GM21390 (cell line): ENCODE results near the gene RAPGEF4.
"Not testable (repeated sequence)": the region's sequence is repeated elsewhere in the genome, so short reads cannot be mapped to it uniquely, and the experiment has no call there.

Experiments used
- ATAC-seq: cut with Tn5 transposase; IDR thresholded peaks from one replicate; pipeline ENCODE4 v1.9.1; 2021; ENCODE audit not compliant: unreplicated experiment

The RAPGEF4 gene

DNA sequence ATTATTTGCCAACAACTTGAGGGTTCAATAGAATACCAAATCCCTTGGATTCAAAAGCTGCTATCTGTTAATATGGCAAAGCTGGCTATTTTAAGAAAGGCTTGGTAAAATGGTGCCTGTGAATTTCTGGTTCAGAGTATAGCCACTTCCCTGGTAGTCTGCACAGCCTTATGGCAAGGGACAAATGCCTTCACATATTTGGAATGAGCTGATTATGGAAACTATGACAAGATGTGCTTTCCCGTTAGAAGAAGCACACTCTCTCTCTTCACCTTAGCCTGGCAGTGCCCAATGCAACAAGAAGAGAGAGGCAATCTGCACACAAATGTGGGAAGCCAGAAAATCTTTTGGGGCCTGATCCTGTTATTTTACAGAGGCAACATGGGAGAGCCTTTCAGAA is 292.5 kb downstream of the RAPGEF4 start:
- no peak for ATAC-seq

DNA sequence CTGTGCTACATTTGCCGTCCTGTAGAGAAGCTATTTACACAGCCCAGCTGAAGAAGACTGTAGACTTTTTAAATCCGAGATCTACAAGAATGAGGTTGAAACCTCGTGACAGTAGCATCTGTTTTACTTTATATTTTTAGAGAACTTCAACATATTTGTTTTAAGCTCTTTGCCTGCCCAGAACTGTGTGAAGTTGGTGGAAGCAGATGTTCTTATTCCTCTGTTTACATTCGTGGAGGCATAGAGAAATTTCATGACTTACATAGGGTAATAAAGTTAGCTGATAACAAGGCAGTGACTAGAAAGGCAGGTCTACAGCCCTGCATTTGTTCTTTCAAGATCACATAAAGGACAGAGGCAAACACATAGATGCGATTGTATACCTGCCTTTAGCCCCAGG is 293.0 kb downstream of the RAPGEF4 start:
- ATAC-seq: no peak

DNA sequence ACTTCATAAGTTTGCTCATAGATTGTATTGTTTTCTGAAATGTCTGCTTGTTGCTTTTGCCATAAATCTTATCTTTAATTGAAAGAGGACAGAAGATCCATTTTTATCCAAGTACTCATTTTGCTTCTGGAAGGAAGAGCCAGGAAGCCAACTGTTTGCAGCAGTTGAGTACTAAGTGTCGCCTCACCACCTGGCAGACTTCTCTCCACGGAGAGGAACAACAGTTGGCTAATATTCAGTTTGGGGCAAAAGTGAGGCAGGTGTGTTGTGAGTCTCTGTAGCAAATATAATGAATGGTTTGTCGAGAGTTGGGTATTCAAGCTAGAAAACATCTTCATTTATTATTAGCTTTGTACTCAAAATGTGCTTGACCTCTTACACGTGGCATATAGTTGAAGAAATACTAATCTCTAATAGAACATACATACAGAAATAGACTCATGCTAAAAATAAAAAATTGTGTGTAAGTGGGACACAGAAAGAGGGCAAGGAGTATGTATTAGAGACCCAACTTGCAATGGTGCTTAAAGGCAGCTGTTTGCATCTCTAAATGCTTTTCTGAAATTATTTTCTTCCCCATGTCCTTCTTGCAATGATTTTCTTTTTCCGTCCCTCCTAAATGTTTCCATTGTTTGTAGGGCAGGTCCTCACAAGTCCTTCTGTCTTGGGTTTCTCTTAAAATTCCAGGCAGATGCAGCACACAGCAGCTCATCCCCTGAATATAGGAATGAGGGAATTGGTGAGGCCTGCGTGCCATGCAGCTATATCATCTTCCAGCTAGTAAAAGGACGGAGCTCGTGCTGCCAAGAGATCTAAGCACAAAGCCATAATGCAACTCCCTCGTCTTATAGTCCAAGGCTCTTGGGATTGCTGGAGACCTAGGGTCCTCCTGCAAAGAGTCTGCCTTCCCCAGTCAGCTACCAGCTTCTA is 295.2 kb downstream of the RAPGEF4 start:
- no peak for ATAC-seq

- no peak for ATAC-seq
Observed at GRCh38 chr2:173032032-173032431, 296.4 kb downstream of the RAPGEF4 start.

- no peak for ATAC-seq
Observed at GRCh38 chr2:173033084-173033483, 297.4 kb downstream of the RAPGEF4 start.

DNA sequence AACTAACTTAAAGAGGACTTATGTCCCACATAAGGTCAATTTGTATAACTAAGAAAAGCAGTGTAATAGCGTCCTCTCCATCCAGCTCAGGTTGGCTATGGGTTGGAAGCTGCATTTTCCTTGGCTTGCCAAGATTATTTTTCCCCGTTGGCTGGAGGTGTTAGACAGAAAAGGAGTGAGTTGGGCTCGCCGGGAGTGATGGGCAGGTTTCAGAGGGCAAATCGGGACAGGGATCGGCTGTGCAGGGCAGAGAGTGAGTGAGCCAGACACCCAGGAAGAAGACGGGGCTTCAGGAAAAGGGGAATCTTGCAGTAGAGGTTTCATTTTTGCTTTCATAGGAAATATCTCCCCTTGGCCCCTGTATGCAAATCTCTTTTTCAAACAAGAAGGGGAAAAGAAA is 298.5 kb downstream of the RAPGEF4 start:
- ATAC-seq: no peak

DNA sequence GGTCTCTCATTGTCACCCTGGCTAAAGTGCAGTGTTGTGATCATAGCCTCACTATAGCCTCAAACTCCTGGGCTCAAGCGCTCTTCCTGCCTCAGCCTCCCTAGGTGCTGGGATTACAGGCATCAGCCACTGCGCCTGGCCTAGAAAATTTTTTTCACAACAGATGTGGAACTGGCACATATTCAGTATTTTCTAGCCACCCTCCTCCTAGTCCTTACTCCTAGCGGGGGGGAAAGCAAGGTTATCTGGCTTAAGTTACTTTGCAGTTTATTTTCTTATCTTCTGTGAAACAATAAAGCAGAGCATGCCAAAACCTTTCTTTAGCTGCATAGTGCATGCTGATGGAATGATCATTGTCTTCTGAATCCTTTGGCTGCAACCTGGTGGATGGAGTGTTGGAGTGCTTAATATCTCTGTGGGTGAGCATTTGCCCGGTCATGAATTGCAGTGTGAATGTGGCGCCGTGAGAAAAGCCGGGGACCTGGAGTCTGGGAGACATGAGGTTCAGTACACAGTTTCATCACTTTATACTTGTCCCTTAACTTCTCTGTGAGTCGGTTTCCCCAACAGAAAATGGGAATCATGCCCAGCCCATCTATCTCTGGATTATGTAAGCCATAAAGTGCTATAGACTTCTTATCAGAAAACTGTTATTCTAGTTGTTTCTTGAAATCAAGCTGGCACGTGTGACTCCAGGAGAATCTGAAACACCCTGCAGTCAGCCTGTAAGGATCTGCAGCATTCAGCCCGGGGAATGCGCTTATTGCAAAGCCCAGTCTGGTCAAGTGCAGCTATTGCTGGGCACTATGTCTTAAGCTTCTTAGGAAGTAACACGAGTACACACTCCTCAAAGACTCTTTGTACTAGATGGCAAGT is 301.8 kb downstream of the RAPGEF4 start:
- ATAC-seq: no peak

- not testable (repeated sequence) for ATAC-seq
Observed at GRCh38 chr2:173038257-173038656, 302.6 kb downstream of the RAPGEF4 start.

DNA sequence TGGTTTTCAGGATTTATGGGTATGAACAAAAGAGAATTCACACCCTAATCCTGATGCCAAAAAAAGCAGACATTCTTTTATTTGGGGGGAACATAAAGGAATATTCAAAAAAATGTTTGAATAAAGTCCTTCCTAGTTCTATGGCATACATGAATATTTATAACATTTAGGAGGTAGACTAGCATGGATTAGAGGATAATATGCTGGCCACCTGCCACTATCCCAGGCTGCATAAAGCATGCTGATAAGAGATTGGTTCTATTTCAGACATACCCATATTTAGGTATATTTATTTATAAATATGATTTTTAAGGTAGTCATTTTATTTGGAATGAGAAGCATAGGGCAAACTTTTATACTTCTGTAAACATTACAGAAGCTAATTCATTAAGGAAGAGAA is 305.1 kb downstream of the RAPGEF4 start:
- ATAC-seq: no peak

GRCh38 chr2:173043476-173043875 is 307.8 kb downstream of the RAPGEF4 start:
- ATAC-seq: no peak

DNA sequence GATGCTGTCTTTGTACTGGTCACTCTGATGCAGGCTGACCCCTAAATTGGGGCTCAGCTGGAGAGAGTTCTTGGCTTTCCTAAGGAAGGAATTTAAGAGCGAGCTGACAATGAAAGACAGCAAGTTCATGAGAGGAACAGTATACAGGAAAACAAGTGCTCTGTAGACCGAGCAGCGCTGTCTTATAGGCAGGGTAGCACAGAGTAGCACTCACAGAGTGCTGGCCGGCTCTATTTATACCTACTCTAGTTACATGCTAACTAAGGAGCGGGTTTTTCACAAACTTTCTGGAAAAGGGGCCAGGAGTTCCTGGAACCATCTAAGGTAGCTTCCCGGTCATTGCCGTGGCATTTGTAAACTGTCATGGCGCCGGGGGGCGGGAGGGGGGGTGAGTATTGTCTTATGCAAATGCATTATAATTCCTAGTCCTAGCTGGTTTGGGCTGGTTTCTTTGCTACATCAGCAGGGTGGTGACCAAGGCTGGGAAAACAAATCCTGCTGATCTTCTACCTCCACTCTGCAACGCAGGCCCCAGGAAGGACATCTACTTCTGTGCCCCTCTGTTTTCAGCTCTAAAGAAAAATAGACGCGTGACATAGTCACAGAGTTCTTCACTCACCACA is 308.4 kb downstream of the RAPGEF4 start:
- ATAC-seq: no peak

GRCh38 chr2:173044686-173045085 is 309.0 kb downstream of the RAPGEF4 start:
- no peak for ATAC-seq

- ATAC-seq: no peak
Observed at GRCh38 chr2:173045181-173045580, 309.5 kb downstream of the RAPGEF4 start.

GRCh38 chr2:173048522-173048896 is 312.9 kb downstream of the RAPGEF4 start:
- no peak for ATAC-seq

- peak; percentile 76 for ATAC-seq
Observed at GRCh38 chr2:173048897-173049661, 313.4 kb downstream of the RAPGEF4 start.

DNA sequence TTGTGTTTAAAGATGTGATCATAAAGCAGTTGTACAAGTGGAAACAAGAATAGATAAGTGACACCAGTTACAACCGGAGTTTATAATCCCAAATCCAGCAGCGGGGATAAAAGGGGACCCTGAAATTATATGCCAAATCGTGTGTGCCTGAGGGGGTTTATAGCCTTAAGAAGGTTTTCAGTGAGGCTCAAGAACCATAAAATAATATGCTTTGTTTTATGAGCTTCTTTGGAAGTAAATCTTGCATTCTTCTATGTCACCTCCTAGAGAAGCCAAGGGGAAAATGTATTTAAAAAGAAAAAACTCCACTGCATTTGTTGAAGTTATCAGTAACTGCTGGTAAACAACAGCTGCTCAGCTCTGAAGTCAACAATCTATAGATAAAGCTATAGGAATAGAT is 314.2 kb downstream of the RAPGEF4 start:
- no peak for ATAC-seq

DNA sequence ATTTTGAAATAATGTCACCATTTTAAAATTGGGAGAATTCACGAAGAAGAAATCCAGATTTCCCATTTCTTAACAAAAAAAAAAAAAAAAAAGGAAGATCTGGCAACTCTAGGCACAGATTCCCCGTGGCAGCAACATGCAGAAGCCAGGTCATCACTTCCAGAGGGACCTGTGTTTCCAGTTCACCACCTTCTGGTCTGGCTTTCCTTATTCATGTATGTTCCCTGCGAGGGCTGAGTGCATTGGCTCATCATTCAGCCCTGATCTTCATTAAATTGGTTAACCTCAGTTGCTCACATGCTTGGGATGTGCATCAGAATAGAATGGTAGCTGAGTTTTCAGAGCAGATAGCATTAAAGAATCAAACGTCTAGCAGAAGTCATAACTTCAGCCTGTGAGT is 315.0 kb downstream of the RAPGEF4 start:
- no peak for ATAC-seq

- ATAC-seq: no peak
Observed at GRCh38 chr2:173051463-173052215, 316.0 kb downstream of the RAPGEF4 start.

GRCh38 chr2:173053043-173053699 is 317.5 kb downstream of the RAPGEF4 start:
- no peak for ATAC-seq
